Stimulated activated CD8-positive, alpha-beta memory T cell treated with anti-CD3 and anti-CD28 coated beads, Interleukin-7, amount 100 ng/mL, for 48 hours (primary cell): ENCODE data around the gene NETO1.

Experiments used
- DNase-seq, 2 donors: peaks; one replicate each; pipeline ENCODE4 v3.0.0-alpha.2; 2020; ENCODE audit warnings: low read depth in 1 of 2; ENCODE audit errors: extremely low read depth in 1 of 2

Gene NETO1

DNA sequence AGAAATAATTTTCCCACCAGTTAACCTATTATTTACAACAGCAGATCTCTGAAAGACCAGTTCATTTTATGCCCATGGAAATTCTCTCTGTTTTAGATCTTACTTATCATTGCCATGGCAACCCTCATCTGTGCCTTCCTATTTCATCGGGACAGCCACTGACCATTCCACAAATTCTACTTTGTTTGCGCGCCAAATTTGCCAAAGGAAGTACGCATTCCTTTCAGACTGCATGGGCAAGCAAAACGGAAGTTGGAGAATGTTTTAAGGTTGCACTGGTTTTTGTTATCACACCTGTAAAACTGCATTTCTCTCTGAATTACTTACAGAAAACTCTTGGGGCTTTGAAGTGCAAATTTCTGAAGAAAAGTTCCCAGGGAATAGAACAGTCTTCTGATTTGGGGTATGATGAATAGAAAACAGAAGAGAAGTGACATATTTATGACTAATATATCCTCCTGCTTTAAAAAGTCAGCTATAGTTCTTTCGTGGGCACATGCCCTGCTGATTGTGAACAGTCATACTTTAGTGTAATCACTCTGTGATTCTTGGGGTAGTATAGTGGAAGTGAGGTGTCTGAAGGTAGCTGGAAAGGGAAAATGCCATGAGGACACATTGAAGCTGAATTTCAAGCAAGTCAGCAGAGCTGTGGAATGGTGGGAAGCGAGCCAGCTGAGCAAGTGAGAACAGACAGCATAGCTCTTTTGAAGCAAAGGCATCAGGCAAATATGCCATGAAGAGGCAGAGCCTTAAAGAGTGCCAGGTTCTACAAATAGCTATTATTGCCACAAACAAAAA, 20.9 kb downstream of the NETO1 start:
- no peak for DNase-seq

DNA sequence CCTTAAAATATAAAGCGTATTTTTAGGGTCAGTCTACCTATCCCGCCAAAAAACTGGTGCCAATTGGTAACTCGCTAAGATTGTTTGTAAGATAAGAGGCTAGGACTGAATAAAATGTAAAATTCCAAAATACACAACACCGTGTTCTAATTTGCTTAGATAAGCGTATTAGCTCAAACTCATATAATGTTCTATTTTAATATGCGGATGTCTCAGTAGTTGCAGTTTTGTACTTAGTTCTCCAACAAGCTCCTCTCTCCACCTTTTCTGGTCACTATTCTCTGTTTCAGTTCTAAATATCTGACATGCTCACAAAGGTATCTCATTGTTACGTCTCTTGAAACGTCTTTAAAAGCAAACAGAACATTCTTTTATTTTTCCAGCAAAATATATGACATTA, 24.0 kb downstream of the NETO1 start:
- no peak for DNase-seq

DNA sequence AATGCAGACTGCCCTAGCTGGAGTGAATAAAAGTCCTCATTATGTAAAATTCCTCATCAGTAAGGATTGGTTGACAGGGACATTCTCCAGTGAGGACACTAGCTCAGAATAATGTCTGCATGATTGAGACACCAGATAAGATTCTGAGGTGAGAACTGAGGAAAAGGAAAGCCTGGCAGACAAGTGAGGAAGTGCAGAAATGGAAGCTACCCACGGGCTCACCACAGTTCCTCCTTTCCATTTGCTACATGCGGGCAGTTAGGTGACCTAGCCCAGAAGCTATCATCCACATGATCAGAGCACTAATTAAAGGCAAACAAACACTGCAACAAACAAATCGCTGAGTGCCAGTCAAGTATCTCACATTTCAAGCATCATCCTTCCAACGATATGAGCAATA, 27.7 kb downstream of the NETO1 start:
- no peak for DNase-seq

DNA sequence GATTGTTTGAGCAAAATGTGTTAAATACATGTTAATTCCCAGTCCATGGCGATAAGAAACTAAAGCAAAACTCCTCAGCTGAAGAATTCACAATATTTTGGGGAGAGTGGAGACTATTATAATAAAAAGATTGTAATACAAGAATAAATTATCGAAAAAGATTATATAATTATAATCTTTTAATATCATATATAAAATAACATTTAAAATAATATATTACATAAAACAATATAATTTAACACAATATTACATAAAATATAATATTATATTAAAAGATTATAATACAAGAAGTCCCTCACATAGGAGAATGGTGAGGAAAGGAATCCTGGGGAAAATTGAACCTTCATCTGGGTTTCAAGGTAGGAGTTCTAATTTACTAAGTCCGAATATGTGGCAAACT, 33.1 kb downstream of the NETO1 start:
- no peak for DNase-seq

DNA sequence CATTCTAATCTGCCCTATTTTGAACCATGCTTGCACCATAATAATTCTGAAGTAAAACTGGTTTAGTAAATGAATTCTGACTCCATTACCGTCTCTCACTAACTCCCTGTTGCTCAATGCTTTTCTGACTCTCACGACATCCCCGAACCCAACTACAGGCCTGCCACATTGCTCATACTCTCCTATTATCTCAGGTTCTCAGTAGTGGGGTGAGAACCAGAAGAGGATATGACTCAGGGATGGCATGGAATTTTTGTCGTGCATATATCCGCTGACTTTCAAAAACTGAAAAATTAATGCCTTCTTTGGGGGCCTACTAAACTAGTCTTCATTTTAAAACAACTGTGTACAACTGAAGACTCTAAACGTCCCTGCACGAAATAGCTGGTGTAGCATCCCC, 34.3 kb downstream of the NETO1 start:
- no peak for DNase-seq

DNA sequence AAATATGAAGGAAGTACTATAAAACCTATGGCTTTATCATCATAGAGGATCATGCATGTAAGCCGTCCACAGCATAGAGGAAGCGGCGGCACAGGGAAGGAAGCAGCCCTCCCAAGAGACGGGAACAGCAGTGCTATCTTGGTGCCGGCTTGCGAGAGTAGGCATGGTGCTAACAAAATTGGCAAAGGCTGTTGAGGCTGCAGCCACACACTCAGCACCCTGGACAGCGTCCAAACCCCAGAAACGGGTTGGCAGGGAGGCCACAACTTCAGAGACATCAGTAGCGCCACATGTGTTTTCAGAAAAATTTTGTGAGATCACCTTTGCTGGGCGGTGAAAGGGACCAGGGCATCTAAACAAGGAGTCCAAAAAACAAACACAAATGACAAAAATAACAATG, 37.7 kb downstream of the NETO1 start:
- no peak for DNase-seq

DNA sequence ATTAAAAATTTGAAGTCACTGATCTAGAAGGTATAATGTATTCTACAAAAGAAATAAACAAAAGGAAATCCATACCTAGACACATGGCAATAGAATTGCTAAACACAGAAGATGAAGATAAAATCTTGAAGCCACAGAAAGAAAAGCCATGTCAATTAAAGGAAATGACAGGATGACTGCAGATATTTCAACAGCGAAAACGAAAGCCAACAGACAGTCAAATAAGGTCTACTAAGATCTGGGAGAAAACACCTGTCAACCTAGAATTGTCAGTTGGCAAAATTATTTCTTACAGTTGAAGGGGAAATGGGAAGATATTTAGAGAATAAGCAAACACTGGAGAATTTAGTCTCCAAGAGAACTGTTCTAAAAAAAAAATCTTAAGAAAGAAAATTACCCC, 39.2 kb downstream of the NETO1 start:
- no peak for DNase-seq

DNA sequence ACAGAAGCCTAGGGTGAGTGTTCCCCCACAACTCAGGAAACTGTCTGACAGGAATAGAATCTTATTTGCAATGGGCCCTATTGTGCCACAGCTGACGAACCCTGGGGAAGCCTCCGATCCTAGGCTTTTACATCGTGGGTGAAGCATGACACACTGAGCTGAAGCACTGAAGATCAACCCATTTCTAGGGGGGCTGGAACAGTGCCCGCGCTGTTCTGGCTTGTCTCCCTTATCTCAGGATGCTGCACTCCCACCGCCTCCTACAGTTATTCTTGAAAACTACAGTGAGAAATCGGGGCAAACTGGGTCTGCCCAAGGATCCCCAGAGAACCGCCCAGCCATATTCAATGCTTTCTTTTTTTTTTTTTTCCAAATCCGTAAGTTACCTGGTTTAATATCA, 41.1 kb downstream of the NETO1 start:
- no peak for DNase-seq

DNA sequence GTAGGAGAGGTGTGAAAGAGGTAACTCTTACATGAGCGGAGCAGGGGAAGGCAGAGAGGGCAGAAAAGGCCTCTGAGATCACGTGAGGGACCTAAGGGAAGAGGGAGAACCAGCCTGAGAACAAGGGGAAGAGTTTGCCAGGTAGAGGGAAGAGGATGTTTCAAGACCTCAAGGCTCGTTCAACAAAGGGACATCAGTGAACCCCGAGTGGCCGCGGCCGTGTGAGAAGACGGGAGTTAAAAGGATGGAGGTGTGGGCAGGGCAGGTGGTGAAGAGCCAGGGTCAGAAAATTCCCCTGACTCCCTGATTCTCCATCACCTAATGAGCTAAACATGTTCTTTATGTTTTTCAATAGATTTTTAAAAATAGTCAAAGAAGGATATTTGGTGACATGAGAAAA, 44.4 kb downstream of the NETO1 start:
- no peak for DNase-seq

DNA sequence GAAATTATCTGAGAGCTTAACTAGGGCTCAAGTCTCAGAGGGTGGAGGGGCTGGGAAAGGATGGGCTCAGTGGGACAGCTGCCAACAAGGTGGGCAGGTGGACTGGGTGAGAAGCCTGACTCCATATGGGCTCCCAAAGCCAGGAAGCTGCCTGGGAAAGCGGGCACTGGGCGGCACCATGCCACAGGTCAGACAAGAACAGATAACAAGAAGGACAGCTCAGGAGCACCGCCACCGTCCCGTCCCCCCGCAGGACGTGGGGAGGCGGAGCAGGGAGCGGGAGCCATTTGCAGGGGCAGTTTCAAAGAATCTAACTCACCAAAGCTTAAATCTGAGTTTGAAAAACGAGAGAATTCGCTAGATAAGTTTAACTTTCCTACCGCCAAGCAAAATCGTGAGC, 45.6 kb downstream of the NETO1 start:
- no peak for DNase-seq

DNA sequence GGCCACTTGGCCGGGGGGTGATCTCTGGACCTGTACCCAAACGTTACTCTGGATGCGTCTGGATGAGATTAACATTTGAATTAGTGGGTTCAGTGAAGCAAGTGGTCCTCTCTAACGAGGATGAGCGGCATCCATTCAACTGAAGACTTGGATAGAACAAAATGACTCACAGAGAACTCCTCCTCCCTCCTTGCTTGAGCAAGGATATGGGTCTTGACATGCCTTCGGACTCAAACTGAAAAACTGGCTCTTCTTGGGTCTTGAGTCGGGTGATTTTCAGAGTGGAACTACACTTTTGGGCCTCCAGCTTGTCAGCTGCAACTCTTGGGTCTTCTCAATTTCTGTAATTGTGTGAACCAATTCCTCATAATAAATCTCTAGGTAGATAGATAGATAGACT, 47.2 kb downstream of the NETO1 start:
- no peak for DNase-seq

DNA sequence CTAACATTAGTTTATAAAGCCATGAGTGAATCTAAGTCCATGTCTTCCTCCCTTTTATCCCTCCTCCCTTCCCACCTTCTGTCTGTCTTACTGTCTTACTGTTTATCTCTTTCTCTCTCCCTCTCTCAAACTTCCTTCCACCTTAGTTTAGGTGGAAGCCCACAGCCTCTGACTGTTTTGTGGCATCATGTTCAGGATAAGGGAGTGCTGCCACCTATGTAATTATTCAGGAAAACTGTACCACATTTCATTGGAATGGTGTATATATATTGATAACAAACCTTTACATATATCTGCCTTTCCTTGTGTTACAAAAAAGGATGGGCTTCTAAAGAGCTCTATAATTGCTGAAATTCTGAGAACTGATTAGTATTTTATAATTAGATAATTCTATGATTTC, 48.7 kb downstream of the NETO1 start:
- DNase-seq = no peak

DNA sequence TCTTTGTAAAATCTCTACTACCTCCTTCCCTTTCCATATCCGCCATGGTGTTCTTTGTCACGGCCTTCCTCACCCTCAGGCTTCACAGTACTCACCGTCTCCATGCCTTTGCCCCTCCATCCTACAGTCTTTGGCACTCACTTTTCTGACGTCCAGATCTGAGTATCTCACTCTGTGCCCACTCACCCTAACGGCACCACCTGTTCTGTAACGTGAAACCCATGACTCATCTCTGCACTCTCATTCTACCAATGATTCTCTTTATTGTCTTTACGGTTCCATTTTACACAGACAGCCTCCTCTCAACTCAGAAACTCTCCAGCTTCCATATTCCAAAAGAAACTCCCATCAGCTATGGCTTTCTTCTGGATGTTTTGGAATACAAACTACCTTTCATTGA, 56.7 kb downstream of the NETO1 start:
- no peak for DNase-seq

DNA sequence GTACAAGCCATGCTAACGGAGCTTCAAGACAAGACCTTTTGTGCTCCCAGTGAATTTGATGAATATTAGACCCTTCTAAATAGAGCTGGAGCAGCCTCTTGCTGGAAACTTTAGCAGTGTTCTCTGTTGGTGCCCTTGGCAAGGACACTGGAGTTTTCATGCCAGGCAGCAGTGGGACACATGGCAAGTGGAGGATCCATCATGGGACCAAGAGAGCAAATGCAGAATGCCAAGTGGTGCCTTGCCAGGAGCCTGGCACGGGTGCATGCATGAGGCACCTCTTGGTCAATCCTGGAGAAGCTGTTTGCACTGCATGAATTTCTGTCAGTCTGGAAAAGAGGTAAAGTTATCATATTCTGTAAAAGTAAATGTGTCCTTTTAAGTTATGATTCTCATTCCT, 59.1 kb downstream of the NETO1 start:
- no peak for DNase-seq

DNA sequence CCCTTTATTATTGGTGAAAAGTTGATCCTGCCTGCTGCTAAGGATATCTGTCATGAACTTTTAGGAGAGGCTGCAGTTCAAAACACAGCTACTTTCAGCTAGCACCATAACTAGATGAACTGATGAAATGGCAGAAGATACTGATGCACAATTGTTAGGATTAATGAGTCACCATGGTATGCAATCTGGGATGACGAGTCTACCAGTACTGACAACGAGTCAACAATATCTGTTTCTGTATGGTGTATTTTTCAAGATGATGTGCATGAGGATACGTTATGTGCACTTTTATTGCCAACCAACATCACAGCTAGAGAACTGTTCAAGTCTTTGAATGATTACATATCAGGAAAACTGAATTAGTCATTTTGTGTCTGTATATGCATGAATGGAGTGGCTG, 68.7 kb downstream of the NETO1 start:
- no peak for DNase-seq

DNA sequence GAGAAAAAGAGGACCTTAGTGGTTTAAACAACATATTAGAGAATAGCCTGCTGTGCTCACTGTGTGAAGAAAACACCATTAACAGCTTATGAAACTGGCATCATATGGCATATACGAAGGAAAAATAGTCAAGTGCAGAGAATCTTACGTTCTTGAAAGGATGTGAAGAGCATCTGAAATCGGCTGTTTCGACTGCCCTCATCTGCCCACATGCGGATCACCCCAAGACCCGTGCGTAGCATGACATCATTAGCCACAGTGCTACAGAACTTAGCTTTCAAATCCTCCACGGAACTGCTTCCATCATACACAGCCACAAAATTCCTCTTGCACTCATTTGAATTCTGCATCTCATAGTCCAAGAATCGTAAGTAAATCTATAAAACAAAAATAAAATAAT, 84.3 kb downstream of the NETO1 start:
- no peak for DNase-seq

DNA sequence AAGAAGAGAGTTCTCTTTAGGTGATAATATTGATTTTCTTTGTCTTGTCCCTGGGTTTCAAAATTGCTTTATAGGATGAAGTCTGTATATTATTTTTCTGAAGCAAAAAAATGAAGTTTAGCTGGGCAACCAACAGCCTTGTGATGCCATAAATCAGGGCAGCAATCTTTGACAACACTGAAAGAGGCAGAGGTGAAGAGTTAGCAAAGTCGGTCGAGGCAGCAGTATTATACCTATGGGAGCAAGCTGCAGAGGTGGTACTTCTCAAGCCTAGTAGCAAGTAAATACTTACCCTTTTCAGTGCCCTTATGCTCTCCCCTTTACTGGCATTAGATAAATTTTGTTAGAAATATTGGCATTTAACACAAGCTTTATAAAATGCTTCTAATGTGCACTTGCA, 92.9 kb downstream of the NETO1 start:
- DNase-seq = no peak

DNA sequence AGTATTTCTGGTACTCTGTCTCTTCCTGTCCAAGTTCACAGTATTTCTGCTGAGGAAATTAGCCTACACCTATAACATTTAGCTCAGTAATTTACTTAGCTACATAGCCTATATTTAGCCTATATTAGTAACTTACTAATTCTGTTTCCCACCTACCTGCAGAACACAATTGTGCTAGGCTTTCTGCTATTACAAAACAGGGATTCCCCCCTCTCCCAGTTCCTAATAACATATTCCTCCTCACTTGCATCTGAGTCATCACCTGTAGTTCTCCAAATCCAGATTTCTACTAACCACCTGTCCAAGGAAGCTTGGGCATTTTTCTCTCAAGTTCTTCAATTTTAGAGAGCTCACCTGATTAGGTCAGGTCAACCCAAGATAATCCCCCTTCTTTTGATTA, 94.9 kb downstream of the NETO1 start:
- no peak for DNase-seq

DNA sequence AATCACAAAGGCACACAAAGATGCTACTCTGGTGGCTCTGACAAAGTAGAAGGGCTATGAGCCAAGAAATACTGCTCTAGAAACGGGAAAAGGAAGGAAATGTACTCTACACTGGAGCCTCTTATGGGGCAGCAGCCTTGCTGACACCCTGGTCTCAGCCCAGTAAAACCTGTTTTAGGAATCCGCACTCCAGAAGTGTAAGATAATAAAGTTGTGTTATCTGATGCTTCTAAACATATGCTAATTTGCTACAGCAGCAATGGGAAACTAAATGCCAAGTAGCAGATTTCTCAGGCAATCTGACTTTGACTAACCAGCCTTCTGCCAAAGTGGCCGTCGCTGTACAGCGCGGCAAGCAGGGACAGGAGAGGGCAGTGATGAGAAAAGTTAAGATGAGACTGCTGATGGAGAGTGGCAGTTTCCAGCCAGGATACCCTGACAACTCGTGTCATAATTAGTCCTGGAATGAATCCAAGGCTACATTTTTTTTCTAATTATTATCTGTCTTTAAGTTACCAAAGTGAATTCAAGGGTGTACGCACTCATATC, 99.0 kb downstream of the NETO1 start:
- no peak for DNase-seq

DNA sequence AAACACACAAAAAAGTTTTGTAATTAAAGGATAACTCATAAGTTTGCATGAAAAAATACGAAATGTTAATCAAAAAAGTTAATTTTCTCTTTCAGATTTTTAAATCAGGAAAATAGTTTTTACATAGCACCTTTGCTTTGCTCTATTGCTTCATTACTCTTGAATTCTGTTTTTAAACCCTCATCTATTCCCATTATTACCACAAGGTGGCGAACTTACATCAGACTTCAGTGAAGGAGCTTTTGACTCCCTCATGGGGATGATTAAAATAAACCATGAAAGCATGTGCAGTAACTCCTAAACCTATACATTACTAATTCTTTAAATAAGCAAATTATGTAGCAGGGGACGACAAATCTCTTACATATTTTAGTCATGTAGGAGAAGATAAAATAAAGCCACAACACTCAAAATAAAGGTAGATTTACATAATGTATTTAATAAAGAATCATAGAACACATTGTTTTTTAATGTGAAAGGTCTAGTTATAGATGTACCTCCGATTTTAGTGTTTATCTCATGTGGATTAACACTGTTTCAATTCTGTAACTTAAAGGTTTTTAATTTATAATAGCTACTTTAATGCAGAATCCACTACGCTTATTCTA, 105.2 kb downstream of the NETO1 start:
- DNase-seq = peak in 1 of 2 donors; percentile 0

DNA sequence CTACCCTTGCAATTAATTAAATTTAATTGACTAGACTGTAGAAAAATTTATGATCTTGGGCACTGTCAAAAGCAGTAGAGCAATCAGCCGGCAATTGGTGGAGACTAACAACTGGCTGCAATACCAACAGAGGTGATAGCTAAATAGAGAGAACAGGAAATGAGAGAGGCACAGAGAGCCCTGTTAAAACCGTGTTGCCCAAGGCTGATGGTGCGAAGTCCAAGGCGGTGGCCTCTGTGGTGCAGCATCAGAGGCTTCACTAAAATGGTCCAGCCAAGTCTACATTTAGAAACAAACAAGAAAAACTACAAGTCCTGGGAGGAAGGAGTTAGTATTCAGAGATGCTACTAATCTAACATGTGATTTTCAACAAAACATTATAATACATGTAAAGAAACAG, 115.6 kb downstream of the NETO1 start:
- DNase-seq = no peak

DNA sequence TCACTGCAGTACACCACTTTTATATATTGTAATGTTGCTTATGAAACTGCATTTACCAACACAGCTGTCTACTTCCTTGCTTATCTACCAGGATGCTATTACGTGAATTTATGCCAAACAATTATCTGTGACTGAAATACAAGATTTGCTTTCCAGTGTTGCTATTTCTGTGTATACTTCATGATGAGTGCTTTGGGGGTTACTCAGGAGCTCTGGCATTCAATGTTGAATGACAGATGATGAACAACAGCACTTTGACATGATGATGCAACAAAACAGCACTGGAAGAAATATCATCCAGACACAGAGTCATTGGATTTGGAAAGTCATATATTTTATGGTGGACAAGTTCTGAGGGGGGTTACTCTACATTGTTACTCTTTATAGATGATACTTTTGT, 125.8 kb downstream of the NETO1 start:
- no peak for DNase-seq

DNA sequence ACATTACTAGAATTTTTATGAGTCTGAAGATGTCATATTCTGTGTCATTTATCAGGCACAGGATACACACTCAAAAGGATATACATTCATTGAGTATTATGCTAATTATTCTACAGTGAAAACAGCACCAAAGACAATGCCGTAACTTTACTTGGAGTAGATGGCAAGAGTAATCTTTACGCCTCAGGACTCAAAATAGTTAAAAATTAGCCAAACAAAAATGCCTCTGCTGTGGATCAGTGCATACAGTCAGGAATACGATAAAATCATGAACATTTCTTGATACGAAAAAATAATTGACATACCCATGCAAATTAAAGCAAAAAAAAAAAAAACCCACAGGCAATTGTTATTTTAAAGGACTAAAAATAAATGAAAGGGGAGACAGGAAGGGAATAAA, 129.7 kb downstream of the NETO1 start:
- DNase-seq = no peak
